ENCODE results near the gene ARHGAP32.

GRCh38 chr11:128948583-128948982, 243.5 kb downstream of the ARHGAP32 start:
- TF ChIP-seq MXI1 (IDR thresholded peaks at IDR 0.05; ENCODE audit: low read depth, low read length) (no peak), USF1 (IDR thresholded peaks at IDR 0.05; ENCODE audit: borderline replicate concordance, low read depth) (no peak), FOXJ3 (CRISPR knock-in tag; IDR thresholded peaks at IDR 0.05) (no peak), CTCF (IDR thresholded peaks at IDR 0.05) (no peak), SMC3 (IDR thresholded peaks at IDR 0.05; ENCODE audit: low read depth, low read length) (peak; percentile 24; the same call in 1 of the 2 replicates), NRF1 (IDR thresholded peaks at IDR 0.05; ENCODE audit: low read depth, low read length) (no peak), TAF1 (IDR thresholded peaks at IDR 0.05; ENCODE audit: borderline replicate concordance, low read depth, low read length) (no peak), REST (IDR thresholded peaks at IDR 0.05; ENCODE audit: low read depth, low read length) (no peak), EP300 (IDR thresholded peaks at IDR 0.05; ENCODE audit: borderline replicate concordance in 1 of 2, low read depth in 1 of 2, low read length in 1 of 2) (no peak), POLR2AphosphoS5 (IDR thresholded peaks at IDR 0.05; ENCODE audit: low read depth, low read length) (no peak)
